Upper lobe of left lung (tissue), 6 donors: ENCODE results near the gene JAK3. TPM values are rescaled to one million over a fixed set of nuclear protein-coding genes. Genes with fewer than 3 reads are reported as not detected.

Source experiments
- ATAC-seq, 2 donors: fragments of 200-7000 bp; cut with Tn5 transposase; one replicate each; pipeline ENCODE4 v1.9.1; 2022; ENCODE audit warnings: mild to moderate bottlenecking in 2 of 2, moderate library complexity in 2 of 2; ENCODE audit not compliant: low FRiP score in 2 of 2
- DNase-seq, 2 donors: peaks; one replicate each; pipeline ENCODE4 v3.0.0-alpha.2; 2019 to 2020
- H3K27ac ChIP-seq, 4 donors: fragments of 200-600 bp; sonication (generic); one replicate each; pipeline ENCODE4 v1.5.1; 2016 to 2019
- H3K27me3 ChIP-seq, 4 donors: fragments of 200-600 bp; sonication (generic); one replicate each; pipeline ENCODE4 v1.5.1; 2017 to 2019
- H3K36me3 ChIP-seq, 4 donors: fragments of 200-600 bp; sonication (generic); one replicate each; pipeline ENCODE4 v1.5.1; 2016 to 2019
- H3K4me1 ChIP-seq, 4 donors: fragments of 200-600 bp; sonication (generic); one replicate each; pipeline ENCODE4 v1.5.1; 2018 to 2019
- H3K4me3 ChIP-seq, 4 donors: fragments of 200-600 bp; sonication (generic); one replicate each; pipeline ENCODE4 v1.5.1; 2017 to 2019; ENCODE audit warnings: mild to moderate bottlenecking in 2 of 4, moderate library complexity in 1 of 4
- H3K9me3 ChIP-seq, 4 donors: fragments of 200-600 bp; sonication (generic); one replicate each; pipeline ENCODE4 v1.5.1; 2018 to 2019
- CTCF ChIP-seq, 6 experiments: fragments of 450-650 bp in 4 of 6; fragments of 200-600 bp in 2 of 6; sonication (generic) in 2 of 6; IDR thresholded peaks; one replicate each; pipeline ENCODE4 v1.5.1; 2016 to 2019; ENCODE audit warnings: antibody characterized with exemption in 6 of 6
- EP300 ChIP-seq, 4 donors: sonication (generic); formaldehyde crosslinking; IDR thresholded peaks; one replicate each; pipeline ENCODE4 v1.5.1; 2017; ENCODE audit warnings: antibody characterized with exemption in 4 of 4, control low read depth in 2 of 4
- POLR2A ChIP-seq, 4 donors: fragments of 450-650 bp; IDR thresholded peaks; one replicate each; pipeline ENCODE4 v1.5.1; 2016 to 2017; ENCODE audit warnings: antibody characterized with exemption in 4 of 4, mild to moderate bottlenecking in 2 of 4
- POLR2AphosphoS5 ChIP-seq, 2 donors: sonication (generic); formaldehyde crosslinking; IDR thresholded peaks; one replicate each; pipeline ENCODE4 v1.5.1; 2017; ENCODE audit warnings: antibody characterized with exemption in 2 of 2
- WGBS, 2 donors: methylation state at CpG; one replicate each; pipeline ENCODE4 v1.1.5; 2017 to 2018; 5-methylcytosine and 5-hydroxymethylcytosine counted together
- total RNA-seq, 6 donors: library from RNA; depleted of rRNA in 4 of 6; stranded (reverse); fragments of >200 nt in 4 of 6; gene quantifications; one replicate each; pipeline versions ENCODE4 v1.1.0 to v1.2.1, GENCODE V29; 2016 to 2021
- donor health status: DM: no; HTN: no; CAD: no; lungs with moderate emphysema.
- donor health status: DM: no; HTN: yes; CAD: no; lungs with severe emphysema.

JAK3 gene
- total RNA-seq, 6 donors from 2014 or later, result 11.0 to 25.1 (median 12.8) TPM

GRCh38 chr19:17817668-17818363, 30.0 kb downstream of the JAK3 start:
- H3K27ac ChIP-seq, result no peak overlapping the region
- WGBS, 2 donors, result 78 to 90% methylated on average over 13 of the region's 13 CpGs
- ATAC-seq, result no peak

GRCh38 chr19:17812099-17812498, 35.7 kb downstream of the JAK3 start:
- no peak for TF ChIP-seq EP300 (IDR thresholded peaks at IDR 0.05)
- TF ChIP-seq POLR2AphosphoS5 (IDR thresholded peaks at IDR 0.05), result no peak
- TF ChIP-seq CTCF (IDR thresholded peaks at IDR 0.05), result no peak
- 76 to 84% methylated on average over 5 of the region's 5 CpGs for WGBS, 2 donors
- Histone ChIP-seq H3K36me3 (no peaks in the 10 kb centered on the region), H3K4me3 (no peak overlapping the region), H3K4me1 (no peaks in the 10 kb centered on the region), H3K27me3 (peaks cover 0 to 6% (median 3%) of the 10 kb centered on the region in 4 donors), H3K27ac (no peak overlapping the region), H3K9me3 (no peaks in the 10 kb centered on the region)
- DNase-seq (no peak), ATAC-seq (no peak)

More at GRCh38 chr19:17817668-17818363, 30.0 kb downstream of the JAK3 start:
- Histone ChIP-seq H3K4me3 (no peak overlapping the region), H3K36me3 (no peaks in the 10 kb centered on the region), H3K4me1 (no peaks in the 10 kb centered on the region), H3K9me3 (no peaks in the 10 kb centered on the region), H3K27me3 (no peaks in the 10 kb centered on the region)
- no peak for TF ChIP-seq CTCF (IDR thresholded peaks at IDR 0.05)
- no peak for TF ChIP-seq POLR2AphosphoS5 (IDR thresholded peaks at IDR 0.05)
- no peak for TF ChIP-seq EP300 (IDR thresholded peaks at IDR 0.05)
- TF ChIP-seq POLR2A (IDR thresholded peaks at IDR 0.05), result no peak
- DNase-seq, result no peak

GRCh38 chr19:17811681-17812080, 36.1 kb downstream of the JAK3 start:
- Histone ChIP-seq H3K4me1 (no peaks in the 10 kb centered on the region), H3K27me3 (peaks cover 0 to 6% (median 3%) of the 10 kb centered on the region in 4 donors), H3K27ac (no peak overlapping the region), H3K36me3 (no peaks in the 10 kb centered on the region), H3K9me3 (no peaks in the 10 kb centered on the region), H3K4me3 (no peak overlapping the region)
- DNase-seq (peak in 1 of 2 donors; percentile 73), ATAC-seq (no peak)
- TF ChIP-seq POLR2A (IDR thresholded peaks at IDR 0.05) (no peak), EP300 (IDR thresholded peaks at IDR 0.05) (no peak), POLR2AphosphoS5 (IDR thresholded peaks at IDR 0.05) (no peak), CTCF (IDR thresholded peaks at IDR 0.05) (no peak)
- WGBS, 2 donors, result 87% methylated on average over 20 of the region's 20 CpGs

GRCh38 chr19:17811103-17811502, 36.7 kb downstream of the JAK3 start:
- no peak for DNase-seq
- H3K4me1 ChIP-seq, result no peaks in the 10 kb centered on the region
- H3K4me3 ChIP-seq, result no peak overlapping the region
- 94 to 98% methylated on average over 2 of the region's 2 CpGs for WGBS, 2 donors
- no peaks in the 10 kb centered on the region for H3K36me3 ChIP-seq
- no peak overlapping the region for H3K27ac ChIP-seq
- H3K9me3 ChIP-seq, result no peaks in the 10 kb centered on the region
- ATAC-seq, result no peak
- H3K27me3 ChIP-seq, result peaks cover 0 to 6% (median 3%) of the 10 kb centered on the region in 4 donors
- TF ChIP-seq CTCF (IDR thresholded peaks at IDR 0.05) (no peak), POLR2AphosphoS5 (IDR thresholded peaks at IDR 0.05) (no peak), POLR2A (IDR thresholded peaks at IDR 0.05) (no peak), EP300 (IDR thresholded peaks at IDR 0.05) (no peak)
